ENCODE results near the gene CEP57L1. TPM values are rescaled to one million over a fixed set of nuclear protein-coding genes. Genes with fewer than 3 reads are reported as not detected.
"Not testable (repeated sequence)": the region's sequence is repeated elsewhere in the genome, so short reads cannot be mapped to it uniquely, and the experiment has no call there.

The CEP57L1 gene
- total and polyA plus RNA-seq, 2 experiments from 2014 or later = 20.6 to 25.6 TPM

DNA sequence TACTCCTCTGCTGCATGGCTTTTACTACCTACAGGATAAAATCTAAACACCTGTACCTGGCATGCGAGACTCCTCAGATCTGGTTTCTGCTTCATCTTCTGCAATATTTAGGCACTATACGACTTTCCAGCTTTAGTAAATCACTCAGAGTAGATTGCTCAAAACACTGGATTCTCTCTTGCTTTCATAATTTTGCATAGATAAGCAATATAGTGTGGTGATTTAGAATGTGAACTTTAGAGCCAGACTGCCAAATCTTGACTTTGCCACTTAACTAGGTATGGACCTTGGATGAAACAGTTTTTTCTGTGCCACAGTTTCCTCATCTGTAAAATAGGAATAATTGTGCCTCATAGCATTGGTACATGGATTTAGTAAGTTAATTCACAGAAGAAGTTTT is 28.9 kb downstream of the CEP57L1 start:
- H3K79me2 ChIP-seq (ENCODE audit: insufficient read depth) = peaks cover 80% of the 10 kb centered on the region
- in situ Hi-C loops (cut with MboI) = no loop called here
- H3K4me2 ChIP-seq (ENCODE audit: unreplicated experiment) = no peak overlapping the region
- peaks cover 16% of the 10 kb centered on the region for H3K4me1 ChIP-seq (ENCODE audit: insufficient read depth)
- DNase-seq = no peak
- H3K9ac ChIP-seq = no peak overlapping the region
- no peaks in the 10 kb centered on the region for H3K9me2 ChIP-seq (ENCODE audit: insufficient read depth)
- no peak overlapping the region for H3K27ac ChIP-seq
- H3K4me3 ChIP-seq = no peak overlapping the region
- no peaks in the 10 kb centered on the region for H4K20me1 ChIP-seq (ENCODE audit: insufficient read depth)
- peaks cover 7% of the 10 kb centered on the region; the same call in 1 of the 2 replicates for H3F3A ChIP-seq (ENCODE audit: insufficient read depth)
- H3K9me3 ChIP-seq (ENCODE audit: low read depth) = no peaks in the 10 kb centered on the region
- TF ChIP-seq EZH2 (IDR thresholded peaks at IDR 0.05; ENCODE audit: insufficient read depth, poor library complexity, severe bottlenecking) (no peak), EZH2phosphoT487 (IDR thresholded peaks at IDR 0.05; ENCODE audit: insufficient read depth, low read depth) (no peak)
- 94 to 98% methylated on average over 2 of the region's 2 CpGs for WGBS, 2 experiments (ENCODE audit: low coverage in 1 of 2, low lambda C conversion rate in 2 of 2, missing lambda C conversion rate in 2 of 2)
- H2AFZ ChIP-seq = no peak overlapping the region
- H3K36me3 ChIP-seq (ENCODE audit: low read depth) = no peaks in the 10 kb centered on the region
- no peaks in the 10 kb centered on the region for H3K27me3 ChIP-seq (replicated peaks; ENCODE audit: insufficient read depth)

DNA sequence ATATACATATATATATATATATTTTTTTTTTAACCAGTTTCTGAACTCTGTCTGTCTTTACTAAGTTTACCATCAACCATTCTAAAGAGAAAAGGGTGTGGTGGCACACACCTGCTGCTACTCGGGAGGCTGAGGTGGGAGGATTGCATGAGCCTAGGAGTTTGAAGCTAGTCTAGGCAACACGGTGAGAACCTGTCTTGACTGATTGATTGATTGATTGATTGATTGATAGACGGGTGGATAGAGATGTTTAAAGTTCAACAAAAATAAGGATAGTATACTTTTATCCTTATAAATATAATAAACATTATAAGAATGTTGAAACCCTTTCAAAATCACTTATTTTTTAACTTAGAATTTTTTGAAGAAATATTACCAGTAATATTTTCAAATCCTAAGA is 30.2 kb downstream of the CEP57L1 start:
- H4K20me1 ChIP-seq (ENCODE audit: insufficient read depth) = no peaks in the 10 kb centered on the region
- no peak overlapping the region for H3K4me3 ChIP-seq
- no peaks in the 10 kb centered on the region for H3K27me3 ChIP-seq (replicated peaks; ENCODE audit: insufficient read depth)
- no peaks in the 10 kb centered on the region for H3K9me2 ChIP-seq (ENCODE audit: insufficient read depth)
- no peak overlapping the region for H3K27ac ChIP-seq
- H3K36me3 ChIP-seq (ENCODE audit: low read depth) = no peaks in the 10 kb centered on the region
- in situ Hi-C loops (cut with MboI) = no loop called here
- H3K9me3 ChIP-seq (ENCODE audit: low read depth) = no peaks in the 10 kb centered on the region
- peaks cover 72% of the 10 kb centered on the region for H3K79me2 ChIP-seq (ENCODE audit: insufficient read depth)
- H3K9ac ChIP-seq = no peak overlapping the region
- H3K4me2 ChIP-seq (ENCODE audit: unreplicated experiment) = no peak overlapping the region
- no peak for DNase-seq
- TF ChIP-seq EZH2phosphoT487 (IDR thresholded peaks at IDR 0.05; ENCODE audit: insufficient read depth, low read depth) (no peak), EZH2 (IDR thresholded peaks at IDR 0.05; ENCODE audit: insufficient read depth, poor library complexity, severe bottlenecking) (no peak)
- 94 to 96% methylated on average over 3 of the region's 3 CpGs for WGBS, 2 experiments (ENCODE audit: low coverage in 1 of 2, low lambda C conversion rate in 2 of 2, missing lambda C conversion rate in 2 of 2)
- no peak overlapping the region for H2AFZ ChIP-seq
- peaks cover 11% of the 10 kb centered on the region for H3K4me1 ChIP-seq (ENCODE audit: insufficient read depth)
- peaks cover 7% of the 10 kb centered on the region; the same call in 1 of the 2 replicates for H3F3A ChIP-seq (ENCODE audit: insufficient read depth)

DNA sequence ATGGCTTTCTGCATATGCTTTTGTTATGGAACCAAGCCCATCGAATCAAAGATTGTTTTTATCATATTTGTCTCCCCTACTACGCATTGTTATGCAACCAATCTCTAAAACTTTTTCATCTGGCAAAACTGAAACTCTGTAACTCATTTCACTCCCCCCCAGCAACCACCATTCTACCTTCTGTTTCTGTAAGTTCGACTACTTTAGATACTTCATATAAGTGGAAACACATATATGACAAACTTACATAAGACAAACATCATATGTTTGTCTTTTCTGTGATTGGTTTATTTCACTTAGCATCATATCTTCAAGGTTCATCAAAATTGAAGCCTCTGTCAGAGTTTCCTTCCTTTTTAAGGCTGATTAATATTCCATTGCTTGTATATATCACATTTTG is 34.8 kb downstream of the CEP57L1 start:
- TF ChIP-seq EZH2 (IDR thresholded peaks at IDR 0.05; ENCODE audit: insufficient read depth, poor library complexity, severe bottlenecking) = no peak
- no peak for TF ChIP-seq EZH2phosphoT487 (IDR thresholded peaks at IDR 0.05; ENCODE audit: insufficient read depth, low read depth)
- WGBS, 2 experiments (ENCODE audit: low coverage in 1 of 2, low lambda C conversion rate in 2 of 2, missing lambda C conversion rate in 2 of 2) = 69 to 74% methylated on average over 3 of the region's 3 CpGs
- in situ Hi-C loops (cut with MboI) = no loop called here
- Histone ChIP-seq H3K4me1 (ENCODE audit: insufficient read depth) (no peaks in the 10 kb centered on the region), H3K27me3 (replicated peaks; ENCODE audit: insufficient read depth) (no peaks in the 10 kb centered on the region), H2AFZ (no peak overlapping the region), H3K9me3 (ENCODE audit: low read depth) (no peaks in the 10 kb centered on the region), H3K9ac (no peak overlapping the region), H3K36me3 (ENCODE audit: low read depth) (no peaks in the 10 kb centered on the region), H3K79me2 (ENCODE audit: insufficient read depth) (peaks cover 47% of the 10 kb centered on the region), H3K4me2 (ENCODE audit: unreplicated experiment) (no peak overlapping the region), H4K20me1 (ENCODE audit: insufficient read depth) (no peaks in the 10 kb centered on the region), H3K4me3 (no peak overlapping the region), H3K27ac (no peak overlapping the region), H3F3A (ENCODE audit: insufficient read depth) (peaks cover 7% of the 10 kb centered on the region; the same call in 1 of the 2 replicates), H3K9me2 (ENCODE audit: insufficient read depth) (no peaks in the 10 kb centered on the region)
- DNase-seq = no peak

DNA sequence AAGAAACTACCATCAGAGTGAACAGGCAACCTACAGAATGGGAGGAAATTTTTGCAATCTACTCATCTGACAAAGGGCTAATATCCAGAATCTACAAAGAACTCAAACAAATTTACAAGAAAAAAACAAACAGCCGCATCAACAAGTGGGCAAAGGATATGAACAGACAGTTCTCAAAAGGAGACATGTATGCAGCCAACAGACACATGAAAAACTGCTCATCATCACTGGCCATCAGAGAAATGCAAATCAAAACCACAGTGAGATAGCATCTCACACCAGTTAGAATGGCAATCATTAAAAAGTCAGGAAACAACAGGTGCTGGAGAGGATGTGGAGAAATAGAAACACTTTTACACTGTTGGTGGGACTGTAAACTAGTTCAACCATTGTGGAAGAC is 40.3 kb downstream of the CEP57L1 start:
- H3K4me3 ChIP-seq; DNase-seq; H3K4me1 ChIP-seq (ENCODE audit: insufficient read depth); H3K27me3 ChIP-seq (replicated peaks; ENCODE audit: insufficient read depth); H3K36me3 ChIP-seq (ENCODE audit: low read depth); H3K9me2 ChIP-seq (ENCODE audit: insufficient read depth); H4K20me1 ChIP-seq (ENCODE audit: insufficient read depth); H3K4me2 ChIP-seq (ENCODE audit: unreplicated experiment); H3K9ac ChIP-seq; H2AFZ ChIP-seq; H3K9me3 ChIP-seq (ENCODE audit: low read depth); in situ Hi-C loops (cut with MboI); H3K27ac ChIP-seq: not testable (repeated sequence)
- Histone ChIP-seq H3K79me2 (ENCODE audit: insufficient read depth) (peaks cover 18% of the 10 kb centered on the region), H3F3A (ENCODE audit: insufficient read depth) (peaks cover 26% of the 10 kb centered on the region; the same call in 1 of the 2 replicates)
- 96 to 100% methylated on average over 1 of the region's 1 CpG for WGBS, 2 experiments (ENCODE audit: low coverage in 1 of 2, low lambda C conversion rate in 2 of 2, missing lambda C conversion rate in 2 of 2)

DNA sequence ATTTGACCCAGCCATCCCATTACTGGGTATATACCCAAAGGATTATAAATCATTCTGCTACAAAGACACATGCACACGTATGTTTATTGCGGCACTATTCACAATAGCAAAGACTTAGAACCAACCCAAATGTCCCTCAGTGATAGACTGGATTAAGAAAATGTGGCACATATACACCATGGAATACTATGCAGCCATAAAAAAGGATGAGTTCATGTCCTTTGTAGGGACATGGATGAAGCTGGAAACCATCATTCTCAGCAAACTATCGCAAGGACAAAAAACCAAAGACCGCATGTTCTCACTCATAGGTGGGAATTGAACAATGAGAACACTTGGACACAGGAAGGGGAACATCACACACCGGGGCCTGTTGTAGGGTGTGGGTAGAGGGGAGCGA is 40.7 kb downstream of the CEP57L1 start:
- H3K4me3 ChIP-seq; H3K9me3 ChIP-seq (ENCODE audit: low read depth); DNase-seq; H4K20me1 ChIP-seq (ENCODE audit: insufficient read depth); H3K9me2 ChIP-seq (ENCODE audit: insufficient read depth); H3K4me2 ChIP-seq (ENCODE audit: unreplicated experiment); in situ Hi-C loops (cut with MboI); H3K9ac ChIP-seq; H3K4me1 ChIP-seq (ENCODE audit: insufficient read depth); H3K27me3 ChIP-seq (replicated peaks; ENCODE audit: insufficient read depth); H3K27ac ChIP-seq; H2AFZ ChIP-seq; H3K36me3 ChIP-seq (ENCODE audit: low read depth): not testable (repeated sequence)
- peaks cover 26% of the 10 kb centered on the region; the same call in 1 of the 2 replicates for H3F3A ChIP-seq (ENCODE audit: insufficient read depth)
- H3K79me2 ChIP-seq (ENCODE audit: insufficient read depth) = peaks cover 18% of the 10 kb centered on the region
- WGBS, 2 experiments (ENCODE audit: low coverage in 1 of 2, low lambda C conversion rate in 2 of 2, missing lambda C conversion rate in 2 of 2) = 89 to 98% methylated on average over 6 of the region's 6 CpGs

DNA sequence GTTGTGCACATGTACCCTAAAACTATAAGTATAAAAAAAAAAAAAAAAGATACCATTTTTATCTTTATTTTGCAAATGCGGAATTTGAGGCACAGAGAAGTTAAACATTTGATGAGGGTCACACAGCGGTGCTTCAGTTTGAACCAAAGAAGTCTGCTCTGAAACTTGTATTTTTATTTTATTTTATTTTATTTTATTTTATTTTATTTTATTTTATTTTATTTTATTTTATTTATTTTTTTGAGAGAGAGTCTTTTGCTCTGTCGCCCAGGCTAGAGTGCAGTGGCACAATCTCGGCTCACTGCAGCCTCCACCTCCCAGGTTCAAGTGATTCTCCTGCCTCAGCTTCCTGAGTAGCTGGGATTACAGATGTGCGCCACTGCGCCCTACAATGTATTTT is 41.2 kb downstream of the CEP57L1 start:
- H3K27me3 ChIP-seq (replicated peaks; ENCODE audit: insufficient read depth); H3K9me3 ChIP-seq (ENCODE audit: low read depth); H4K20me1 ChIP-seq (ENCODE audit: insufficient read depth); H3K4me1 ChIP-seq (ENCODE audit: insufficient read depth); H2AFZ ChIP-seq; H3K27ac ChIP-seq; H3K4me3 ChIP-seq; DNase-seq; H3K9ac ChIP-seq; H3K4me2 ChIP-seq (ENCODE audit: unreplicated experiment); H3K9me2 ChIP-seq (ENCODE audit: insufficient read depth); H3K36me3 ChIP-seq (ENCODE audit: low read depth); in situ Hi-C loops (cut with MboI): not testable (repeated sequence)
- peaks cover 23% of the 10 kb centered on the region; the same call in 1 of the 2 replicates for H3F3A ChIP-seq (ENCODE audit: insufficient read depth)
- WGBS, 2 experiments (ENCODE audit: low coverage in 1 of 2, low lambda C conversion rate in 2 of 2, missing lambda C conversion rate in 2 of 2) = 97 to 99% methylated on average over 6 of the region's 6 CpGs
- H3K79me2 ChIP-seq (ENCODE audit: insufficient read depth) = peaks cover 13% of the 10 kb centered on the region; the same call in 1 of the 2 replicates
